Measurements from ENCODE around the gene EGFL8.

GRCh38 chr6:32176476-32177182 lies 12.2 kb downstream of the EGFL8 start:
- no peak for TF ChIP-seq CTCF (IDR thresholded peaks at IDR 0.05; ENCODE audit: control extremely low read depth in 1 of 3, insufficient read depth in 1 of 3, low read depth in 1 of 3, low read length in 3 of 3)
- TF ChIP-seq POLR2A (IDR thresholded peaks at IDR 0.05; ENCODE audit: control extremely low read depth in 1 of 2, low read depth in 2 of 2, low read length in 2 of 2): no peak; a peak in 1 of 3 replicates
- no peak for TF ChIP-seq RAD21 (IDR thresholded peaks at IDR 0.05 in 1 of 2, conservative IDR thresholded peaks at IDR 0.05 in 1 of 2; ENCODE audit: low read depth in 2 of 2, low read length in 2 of 2)
- TF ChIP-seq CHD7 (IDR thresholded peaks at IDR 0.05; ENCODE audit: insufficient replicate concordance, low read length): no peak
- TF ChIP-seq GABPA (IDR thresholded peaks at IDR 0.05; ENCODE audit: borderline replicate concordance, insufficient read depth, low read length): no peak
- TF ChIP-seq KDM1A (IDR thresholded peaks at IDR 0.05; ENCODE audit: borderline replicate concordance, low read length): no peak
- no peak for TF ChIP-seq EZH2 (IDR thresholded peaks at IDR 0.05; ENCODE audit: low read depth, low read length, severe bottlenecking)
- no peak for TF ChIP-seq BACH1 (IDR thresholded peaks at IDR 0.05; ENCODE audit: low read length)

Data from H1 (cell line).